Measurements from ENCODE around the gene FAS. TPM values are rescaled to one million over a fixed set of nuclear protein-coding genes. Genes with fewer than 3 reads are reported as not detected.
A peak's percentile ranks its signal among the peaks of the same experiment; 100 is the strongest.

Gene FAS
- total RNA-seq (13.9 and 14.1 TPM in 2 replicates), polyA plus RNA-seq (7.3 and 8.0 TPM in 2 replicates)

- TF ChIP-seq EZH2 (IDR thresholded peaks at IDR 0.05; ENCODE audit: borderline replicate concordance): no peak
- TF ChIP-seq EZH2phosphoT487 (IDR thresholded peaks at IDR 0.05; ENCODE audit: low read depth, severe bottlenecking, unreplicated experiment): no peak
- no peak for TF ChIP-seq CTCF (IDR thresholded peaks at IDR 0.05; ENCODE audit: poor library complexity)
- Histone ChIP-seq H3K9me2 (replicated peaks; ENCODE audit: insufficient read depth) (no peaks in the 10 kb centered on the region), H3K4me2 (peak within 1 kb of the TSS; percentile 89), H3K27ac (peak within 1 kb of the TSS; percentile 76), H3K79me2 (peaks cover 10% of the 10 kb centered on the region), H3K9me3 (ENCODE audit: low read depth) (no peaks in the 10 kb centered on the region), H3K4me1 (ENCODE audit: insufficient read depth) (peaks cover 12% of the 10 kb centered on the region), H3K27me3 (no peaks in the 10 kb centered on the region), H3K36me3 (replicated peaks; ENCODE audit: insufficient read depth, low read depth) (no peaks in the 10 kb centered on the region), H3K4me3 (peak within 1 kb of the TSS; percentile 92), H4K20me1 (ENCODE audit: insufficient read depth, poor library complexity, severe bottlenecking) (no peaks in the 10 kb centered on the region), H2AFZ (peak within 1 kb of the TSS; percentile 77)
- peak; percentile 65 for DNase-seq (ENCODE audit: low spot score)
- under 1% methylated on average over 51 of the region's 51 CpGs for WGBS (ENCODE audit: low lambda C conversion rate, missing lambda C conversion rate)
Measured at GRCh38 chr10:88990384-88991160, at the start of gene FAS. TSS of gene FAS (plus strand) at chr10:88990798. CDS start at chr10:88990877, 79 bp downstream.

GRCh38 chr10:88941026-88941425 lies 49.6 kb upstream of the FAS start:
- H4K20me1 ChIP-seq (ENCODE audit: insufficient read depth, poor library complexity, severe bottlenecking): no peaks in the 10 kb centered on the region
- no peaks in the 10 kb centered on the region for H3K9me3 ChIP-seq (ENCODE audit: low read depth)
- H3K79me2 ChIP-seq: no peaks in the 10 kb centered on the region
- H3K36me3 ChIP-seq (replicated peaks; ENCODE audit: insufficient read depth, low read depth): no peaks in the 10 kb centered on the region
- H2AFZ ChIP-seq: no peak overlapping the region
- DNase-seq (ENCODE audit: low spot score): no peak
- TF ChIP-seq EZH2 (IDR thresholded peaks at IDR 0.05; ENCODE audit: borderline replicate concordance) (no peak), EZH2phosphoT487 (IDR thresholded peaks at IDR 0.05; ENCODE audit: low read depth, severe bottlenecking, unreplicated experiment) (no peak), CTCF (IDR thresholded peaks at IDR 0.05; ENCODE audit: poor library complexity) (no peak)
- H3K4me3 ChIP-seq: no peak overlapping the region
- no peaks in the 10 kb centered on the region for H3K9me2 ChIP-seq (replicated peaks; ENCODE audit: insufficient read depth)
- no peak overlapping the region for H3K4me2 ChIP-seq
- 96% methylated on average over 6 of the region's 6 CpGs for WGBS (ENCODE audit: low lambda C conversion rate, missing lambda C conversion rate)
- no peak overlapping the region for H3K27ac ChIP-seq
- no peaks in the 10 kb centered on the region for H3K27me3 ChIP-seq
- H3K4me1 ChIP-seq (ENCODE audit: insufficient read depth): no peaks in the 10 kb centered on the region

- no peaks in the 10 kb centered on the region for H3K36me3 ChIP-seq (replicated peaks; ENCODE audit: insufficient read depth, low read depth)
- no peak overlapping the region for H2AFZ ChIP-seq
- H3K79me2 ChIP-seq: no peaks in the 10 kb centered on the region
- no peaks in the 10 kb centered on the region for H3K9me2 ChIP-seq (replicated peaks; ENCODE audit: insufficient read depth)
- no peaks in the 10 kb centered on the region for H3K27me3 ChIP-seq
- no peak overlapping the region for H3K4me2 ChIP-seq
- TF ChIP-seq CTCF (IDR thresholded peaks at IDR 0.05; ENCODE audit: poor library complexity) (no peak), EZH2 (IDR thresholded peaks at IDR 0.05; ENCODE audit: borderline replicate concordance) (no peak), EZH2phosphoT487 (IDR thresholded peaks at IDR 0.05; ENCODE audit: low read depth, severe bottlenecking, unreplicated experiment) (no peak)
- no peak overlapping the region for H3K27ac ChIP-seq
- H3K4me1 ChIP-seq (ENCODE audit: insufficient read depth): no peaks in the 10 kb centered on the region
- H3K9me3 ChIP-seq (ENCODE audit: low read depth): no peaks in the 10 kb centered on the region
- 96% methylated on average over 3 of the region's 3 CpGs for WGBS (ENCODE audit: low lambda C conversion rate, missing lambda C conversion rate)
- no peaks in the 10 kb centered on the region for H4K20me1 ChIP-seq (ENCODE audit: insufficient read depth, poor library complexity, severe bottlenecking)
- DNase-seq (ENCODE audit: low spot score): no peak
- no peak overlapping the region for H3K4me3 ChIP-seq
Measured at GRCh38 chr10:88943778-88944177, 46.8 kb upstream of the FAS start.

Measured in hepatocyte (in vitro differentiated cells).